HG02970 (cell line): ENCODE results near the gene OR52A5.
"Not testable (repeated sequence)": the region's sequence is repeated elsewhere in the genome, so short reads cannot be mapped to it uniquely, and the experiment has no call there.

Experiments used
- ATAC-seq: cut with Tn5 transposase; IDR thresholded peaks from one replicate; pipeline ENCODE4 v1.9.1; 2021; ENCODE audit warnings: mild to moderate bottlenecking, moderate library complexity, moderate number of reproducible peaks; ENCODE audit not compliant: unreplicated experiment, low FRiP score

OR52A5 gene

GRCh38 chr11:5137996-5138395 is at the start of gene OR52A5:
Gene OR52A5, minus strand, starts transcription at chr11:5138356. Its CDS starts 5,714 bp downstream, at chr11:5132642.
- no peak for ATAC-seq

GRCh38 chr11:5178046-5178837 is 40.1 kb upstream of the OR52A5 start:
- ATAC-seq = no peak

- ATAC-seq = no peak
These were observed 36.8 kb upstream of the OR52A5 start for GRCh38 chr11:5174934-5175333.

- no peak for ATAC-seq
These were observed 33.7 kb upstream of the OR52A5 start for GRCh38 chr11:5171856-5172255.

- ATAC-seq = not testable (repeated sequence)
These were observed 27.7 kb upstream of the OR52A5 start for GRCh38 chr11:5165898-5166297.

GRCh38 chr11:5164807-5165206 is 26.7 kb upstream of the OR52A5 start:
- ATAC-seq = not testable (repeated sequence)

- ATAC-seq = not testable (repeated sequence)
These were observed 22.9 kb upstream of the OR52A5 start for GRCh38 chr11:5161045-5161444.

GRCh38 chr11:5160217-5160616 is 22.1 kb upstream of the OR52A5 start:
- not testable (repeated sequence) for ATAC-seq

GRCh38 chr11:5159806-5160205 is 21.6 kb upstream of the OR52A5 start:
- no peak for ATAC-seq

- ATAC-seq = no peak
These were observed 16.5 kb upstream of the OR52A5 start, which contains the start of gene OR52A1 for GRCh38 chr11:5154657-5155056. Gene OR52A1, minus strand, starts transcription at chr11:5154757. Its CDS starts 2,388 bp downstream, at chr11:5152369.

GRCh38 chr11:5153574-5154431 is 15.6 kb upstream of the OR52A5 start:
- no peak for ATAC-seq

GRCh38 chr11:5151713-5152153 is 13.6 kb upstream of the OR52A5 start:
- ATAC-seq = no peak

GRCh38 chr11:5144206-5144605 is 6.0 kb upstream of the OR52A5 start:
- ATAC-seq = not testable (repeated sequence)

GRCh38 chr11:5137014-5137413 is 1.1 kb downstream of the OR52A5 start:
- no peak for ATAC-seq

GRCh38 chr11:5136261-5136660 is 1.9 kb downstream of the OR52A5 start:
- ATAC-seq = no peak

- ATAC-seq = no peak
These were observed 6.4 kb downstream of the OR52A5 start for GRCh38 chr11:5131584-5132335.

GRCh38 chr11:5129457-5129877 is 8.7 kb downstream of the OR52A5 start:
- no peak for ATAC-seq

- no peak for ATAC-seq
These were observed 13.1 kb downstream of the OR52A5 start for GRCh38 chr11:5124891-5125620.

GRCh38 chr11:5123802-5124521 is 14.2 kb downstream of the OR52A5 start:
- ATAC-seq = no peak
